ENCODE measurements around the gene YTHDF1. TPM values are rescaled to one million over a fixed set of nuclear protein-coding genes. Genes with fewer than 3 reads are reported as not detected.

Gene YTHDF1
- 10 to 100 TPM; 20.3 to 37.9 (median 22.9) TPM for polyA plus RNA-seq
- long read RNA-seq, donor 1, transcript YTHDF1-202 (5 exons, 3,301 nt) = major isoform, 10 of 46 reads
- long read RNA-seq, donor 1, partial matches to known transcripts = 35 of 46 reads
- long read RNA-seq, donor 1, other reads (novel, unspliced or antisense) = 0 of 46 reads
- long read RNA-seq, donor 2, partial matches to known transcripts = 7 of 8 reads
- long read RNA-seq, donor 2, other reads (novel, unspliced or antisense) = 0 of 8 reads
- long read RNA-seq, donor 3, partial matches to known transcripts = 5 of 5 reads
- long read RNA-seq, donor 3, other reads (novel, unspliced or antisense) = 0 of 5 reads
- long read RNA-seq, donor 4 = 0 reads
- long read RNA-seq, donor 5 = 0 reads
- long read RNA-seq, donor 6, partial matches to known transcripts = 5 of 9 reads
- long read RNA-seq, donor 6, other reads (novel, unspliced or antisense) = 0 of 9 reads
- long read RNA-seq, donor 7, partial matches to known transcripts = 8 of 11 reads
- long read RNA-seq, donor 7, other reads (novel, unspliced or antisense) = 0 of 11 reads
- long read RNA-seq, donor 8 = 0 reads
- long read RNA-seq, donor 9, partial matches to known transcripts = 0 of 1 reads
- long read RNA-seq, donor 9, other reads (novel, unspliced or antisense) = 0 of 1 reads
- long read RNA-seq, donor 10, partial matches to known transcripts = 9 of 14 reads
- long read RNA-seq, donor 10, other reads (novel, unspliced or antisense) = 0 of 14 reads

DNA sequence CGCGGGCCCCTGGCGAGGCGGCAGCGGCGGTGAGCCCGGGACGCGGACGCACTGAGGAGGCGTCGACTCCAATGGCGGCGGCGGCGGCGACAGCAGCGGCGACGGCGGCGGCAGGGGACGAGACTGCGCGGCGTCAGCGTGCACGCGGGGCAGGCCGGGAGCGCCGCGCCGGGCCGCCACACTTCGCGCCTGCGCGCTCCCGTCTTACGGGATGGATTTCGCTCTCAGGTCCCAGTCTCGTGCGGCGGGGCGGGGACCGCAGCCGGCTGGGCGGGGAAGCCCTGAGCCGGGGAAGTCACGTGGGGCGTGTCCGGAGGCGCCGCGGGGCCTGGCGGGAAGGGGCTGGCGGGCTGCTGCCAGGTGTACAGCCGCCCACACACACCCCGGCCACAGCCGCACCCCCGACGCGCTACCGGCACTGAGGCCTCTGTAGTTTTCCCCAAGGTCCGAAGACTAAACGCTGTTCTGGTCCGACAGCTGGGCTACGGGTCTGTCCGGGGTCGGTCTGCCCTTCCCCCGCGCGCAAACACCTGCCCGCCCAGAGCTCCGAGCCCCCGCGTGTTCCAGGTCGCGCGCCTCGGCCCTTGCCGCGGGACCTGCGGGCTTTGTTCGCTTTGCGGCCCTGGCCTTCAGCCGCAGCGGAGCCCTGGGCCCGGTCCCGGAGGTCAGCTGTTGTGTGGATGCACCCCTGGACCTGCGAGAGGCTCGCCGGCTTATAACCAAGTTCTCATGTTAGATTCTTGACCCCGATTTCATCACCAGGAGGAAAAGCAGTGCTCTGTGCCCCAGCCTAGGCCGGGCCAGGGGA, at the start of gene YTHDF1:
Gene YTHDF1, minus strand, starts transcription at position 91 of the 808 bp plus-strand sequence. CDS start 239 bp downstream, outside the sequence.
- 1 to 2% (median 1%) methylated on average over 67 to 96 of the region's 96 CpGs for WGBS, 3 donors
- DNase-seq = peak; percentile 97 to 98
- Histone ChIP-seq H3K4me1 (ENCODE audit: control insufficient read depth in 3 of 3, insufficient read depth in 2 of 3, low read depth in 1 of 3, low read length in 2 of 3) (peaks cover 4 to 17% (median 6%) of the 10 kb centered on the region in 3 donors), H3K36me3 (ENCODE audit: control insufficient read depth in 3 of 3, insufficient read depth in 2 of 3, low read depth in 1 of 3, low read length in 3 of 3) (peaks cover 2 to 20% (median 3%) of the 10 kb centered on the region in 3 donors), H3K4me3 (ENCODE audit: low read depth in 1 of 3, low read length in 3 of 3) (peak within 1 kb of the TSS; percentile 81 to 98 (median 83)), H3K27ac (ENCODE audit: low read depth in 1 of 3, low read length in 2 of 3) (peak within 1 kb of the TSS; percentile 77 to 81 (median 80)), H3K27me3 (ENCODE audit: control insufficient read depth in 3 of 3, insufficient read depth in 3 of 3, low read length in 3 of 3) (no peaks in the 10 kb centered on the region), H3K9me3 (ENCODE audit: control insufficient read depth in 2 of 2, insufficient read depth in 1 of 2, low read depth in 1 of 2, low read length in 1 of 2) (no peaks in the 10 kb centered on the region)
- no peak for FAIRE-seq

DNA sequence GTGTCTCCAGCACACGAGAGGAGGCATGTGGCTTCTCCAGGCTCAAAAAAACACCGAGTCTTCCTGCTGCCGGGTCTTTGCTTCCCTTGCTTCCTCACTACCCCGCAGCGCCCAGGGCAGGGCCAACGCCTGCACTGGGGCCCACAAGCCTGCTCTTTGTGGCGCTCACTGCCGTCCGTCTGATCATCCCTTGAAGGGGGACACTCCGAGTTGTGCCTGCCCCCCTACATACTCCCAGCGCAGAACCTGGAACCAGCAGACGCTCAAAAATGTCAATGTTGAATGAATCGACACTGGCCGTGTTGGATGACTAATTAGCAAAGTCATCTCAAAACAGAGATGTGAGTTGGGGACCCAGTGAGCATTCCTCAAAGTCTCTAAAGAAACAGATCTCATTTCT, 48.6 kb upstream of the YTHDF1 start:
- H3K4me1 ChIP-seq (ENCODE audit: control insufficient read depth in 3 of 3, insufficient read depth in 2 of 3, low read depth in 1 of 3, low read length in 2 of 3) = peaks cover 0 to 15% (median 0%) of the 10 kb centered on the region in 3 donors
- H3K27ac ChIP-seq (ENCODE audit: low read depth in 1 of 3, low read length in 2 of 3) = no peak overlapping the region
- 51 to 65% (median 61%) methylated on average over 14 of the region's 14 CpGs for WGBS, 3 donors
- no peaks in the 10 kb centered on the region for H3K36me3 ChIP-seq (ENCODE audit: control insufficient read depth in 3 of 3, insufficient read depth in 2 of 3, low read depth in 1 of 3, low read length in 3 of 3)
- DNase-seq (no peak), FAIRE-seq (no peak)
- H3K9me3 ChIP-seq (ENCODE audit: control insufficient read depth in 2 of 2, insufficient read depth in 1 of 2, low read depth in 1 of 2, low read length in 1 of 2) = no peaks in the 10 kb centered on the region
- peaks cover 0 to 6% (median 0%) of the 10 kb centered on the region in 3 donors for H3K27me3 ChIP-seq (ENCODE audit: control insufficient read depth in 3 of 3, insufficient read depth in 3 of 3, low read length in 3 of 3)
- H3K4me3 ChIP-seq (ENCODE audit: low read depth in 1 of 3, low read length in 3 of 3) = no peak overlapping the region

DNA sequence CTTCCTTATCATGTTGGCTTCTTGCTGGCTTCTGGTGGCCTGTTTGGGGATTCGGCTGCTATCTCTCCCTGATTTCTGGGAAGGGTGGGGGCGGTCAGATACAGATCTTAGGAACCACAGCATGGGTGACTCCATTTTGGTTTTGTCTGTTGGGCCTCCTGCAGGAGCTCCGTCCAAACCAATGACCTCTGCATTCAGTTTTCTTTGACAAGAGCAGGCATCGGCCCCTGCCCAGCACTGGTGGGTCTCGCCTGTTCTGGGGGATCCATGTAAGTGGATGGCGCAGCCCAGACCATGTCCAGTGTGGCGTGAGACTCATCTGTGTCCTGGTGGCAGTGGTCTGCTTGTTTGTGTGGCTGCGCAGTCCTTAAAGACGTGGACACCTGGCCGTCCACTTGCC, 48.1 kb upstream of the YTHDF1 start:
- Histone ChIP-seq H3K36me3 (ENCODE audit: control insufficient read depth in 3 of 3, insufficient read depth in 2 of 3, low read depth in 1 of 3, low read length in 3 of 3) (no peaks in the 10 kb centered on the region), H3K4me1 (ENCODE audit: control insufficient read depth in 3 of 3, insufficient read depth in 2 of 3, low read depth in 1 of 3, low read length in 2 of 3) (peaks cover 0 to 15% (median 0%) of the 10 kb centered on the region in 3 donors), H3K27me3 (ENCODE audit: control insufficient read depth in 3 of 3, insufficient read depth in 3 of 3, low read length in 3 of 3) (peaks cover 0 to 6% (median 0%) of the 10 kb centered on the region in 3 donors), H3K9me3 (ENCODE audit: control insufficient read depth in 2 of 2, insufficient read depth in 1 of 2, low read depth in 1 of 2, low read length in 1 of 2) (no peaks in the 10 kb centered on the region), H3K4me3 (ENCODE audit: low read depth in 1 of 3, low read length in 3 of 3) (no peak overlapping the region), H3K27ac (ENCODE audit: low read depth in 1 of 3, low read length in 2 of 3) (no peak overlapping the region)
- WGBS, 3 donors = 88 to 92% (median 89%) methylated on average over 10 of the region's 10 CpGs
- FAIRE-seq (no peak), DNase-seq (no peak)

DNA sequence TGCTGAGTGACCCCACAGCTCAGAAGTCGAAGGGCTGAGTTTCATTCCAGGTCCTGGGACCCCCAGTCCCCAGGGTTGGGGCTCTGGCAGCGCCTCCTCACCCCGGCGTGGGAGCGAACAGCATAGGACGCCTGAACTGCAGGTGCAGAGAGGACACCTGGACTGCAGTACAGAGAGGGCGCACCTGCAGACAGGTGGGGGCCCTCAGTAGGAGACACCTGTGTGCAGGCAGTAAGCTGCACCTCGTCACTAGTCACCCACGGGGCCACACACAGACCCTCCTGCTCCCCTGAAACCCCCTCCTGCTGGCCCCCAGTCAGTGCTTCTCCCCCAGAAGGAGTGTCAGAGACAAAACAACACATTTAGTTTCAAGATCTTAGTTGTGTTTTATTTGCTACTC, 46.9 kb upstream of the YTHDF1 start:
- Histone ChIP-seq H3K4me1 (ENCODE audit: control insufficient read depth in 3 of 3, insufficient read depth in 2 of 3, low read depth in 1 of 3, low read length in 2 of 3) (peaks cover 0 to 16% (median 0%) of the 10 kb centered on the region in 3 donors), H3K9me3 (ENCODE audit: control insufficient read depth in 2 of 2, insufficient read depth in 1 of 2, low read depth in 1 of 2, low read length in 1 of 2) (no peaks in the 10 kb centered on the region), H3K36me3 (ENCODE audit: control insufficient read depth in 3 of 3, insufficient read depth in 2 of 3, low read depth in 1 of 3, low read length in 3 of 3) (no peaks in the 10 kb centered on the region), H3K4me3 (ENCODE audit: low read depth in 1 of 3, low read length in 3 of 3) (no peak overlapping the region), H3K27me3 (ENCODE audit: control insufficient read depth in 3 of 3, insufficient read depth in 3 of 3, low read length in 3 of 3) (peaks cover 0 to 6% (median 0%) of the 10 kb centered on the region in 3 donors), H3K27ac (ENCODE audit: low read depth in 1 of 3, low read length in 2 of 3) (no peak overlapping the region)
- FAIRE-seq = no peak
- 13 to 69% (median 39%) methylated on average over 9 of the region's 9 CpGs for WGBS, 3 donors
- DNase-seq = peak in 1 of 2 donors; percentile 49

DNA sequence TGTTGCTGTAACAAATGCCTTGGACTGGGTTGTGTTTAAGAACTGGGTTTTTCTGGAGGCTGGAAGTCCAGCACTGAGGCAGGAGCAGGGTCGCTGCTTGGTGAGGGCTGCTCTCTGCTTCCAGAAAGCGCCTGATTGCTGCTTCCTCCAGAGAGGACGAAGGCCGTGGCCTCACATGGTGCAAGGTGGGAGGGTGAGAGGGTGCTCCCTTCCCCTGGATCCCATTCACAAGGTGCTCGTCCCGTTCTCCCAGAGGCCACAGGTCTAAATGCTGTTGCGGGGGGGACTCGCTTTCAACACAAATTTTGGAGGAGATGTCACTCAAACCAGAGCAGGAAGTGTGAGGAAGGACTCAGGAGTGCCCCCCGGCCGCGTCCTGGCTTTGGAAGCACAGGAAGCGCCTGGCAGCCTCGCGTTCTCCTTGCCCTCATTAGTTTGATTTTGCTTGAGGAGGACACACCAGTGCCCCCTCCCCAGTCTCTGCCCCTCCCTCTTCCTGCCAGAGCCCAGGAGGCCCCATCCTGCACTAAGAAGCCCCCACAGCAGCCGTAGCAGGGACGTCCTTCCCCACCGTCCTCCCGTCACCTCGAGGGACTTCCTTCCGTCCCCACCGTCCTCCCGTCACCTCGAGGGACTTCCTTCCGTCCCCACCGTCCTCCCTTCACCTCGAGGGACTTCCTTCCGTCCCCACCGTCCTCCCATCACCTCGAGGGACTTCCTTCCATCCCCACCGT, 46.0 kb upstream of the YTHDF1 start:
- no peak for DNase-seq
- H3K27ac ChIP-seq (ENCODE audit: low read depth in 1 of 3, low read length in 2 of 3) = peak overlapping the region in 1 of 3 donors; percentile 53
- no peak for FAIRE-seq

DNA sequence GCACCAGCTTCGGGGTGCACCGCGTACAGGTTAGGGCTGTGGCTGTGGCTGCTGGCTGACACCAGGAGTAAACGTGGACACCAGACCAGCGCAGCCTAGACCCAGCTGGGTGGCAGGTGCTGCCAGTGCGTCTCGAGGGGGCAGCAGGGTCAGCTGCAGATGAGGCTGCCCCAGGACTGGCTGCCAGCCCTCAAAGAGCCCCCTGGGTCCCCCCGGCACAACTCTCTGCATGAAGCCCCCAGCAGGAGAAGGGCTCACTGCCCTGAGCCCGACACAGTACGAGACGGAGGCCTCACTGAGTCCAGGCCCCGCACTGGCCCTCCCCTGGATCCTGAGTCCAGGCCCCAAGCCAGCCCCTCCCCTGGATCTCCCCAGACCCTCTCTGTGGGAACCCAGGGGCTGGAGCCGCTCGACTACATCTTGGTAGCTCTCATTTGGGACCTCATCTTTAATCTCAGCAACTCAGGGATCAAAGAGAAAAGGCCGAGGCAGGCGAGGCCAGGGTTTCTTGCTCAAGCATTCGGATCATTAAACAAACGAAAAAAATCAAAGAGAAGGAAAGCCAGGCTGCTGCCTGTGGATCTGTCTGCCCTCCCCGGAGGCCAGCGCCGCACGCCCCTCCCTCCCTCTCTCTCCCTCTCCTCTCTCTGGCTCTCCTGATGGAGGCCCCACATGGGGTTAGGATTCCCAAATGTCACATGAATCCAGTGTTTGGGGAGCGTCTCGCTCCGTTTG, 45.3 kb upstream of the YTHDF1 start:
- Histone ChIP-seq H3K36me3 (ENCODE audit: control insufficient read depth in 3 of 3, insufficient read depth in 2 of 3, low read depth in 1 of 3, low read length in 3 of 3) (no peaks in the 10 kb centered on the region), H3K4me3 (ENCODE audit: low read depth in 1 of 3, low read length in 3 of 3) (no peak overlapping the region), H3K27me3 (ENCODE audit: control insufficient read depth in 3 of 3, insufficient read depth in 3 of 3, low read length in 3 of 3) (peaks cover 0 to 6% (median 4%) of the 10 kb centered on the region in 3 donors), H3K4me1 (ENCODE audit: control insufficient read depth in 3 of 3, insufficient read depth in 2 of 3, low read depth in 1 of 3, low read length in 2 of 3) (peaks cover 0 to 16% (median 0%) of the 10 kb centered on the region in 3 donors), H3K9me3 (ENCODE audit: control insufficient read depth in 2 of 2, insufficient read depth in 1 of 2, low read depth in 1 of 2, low read length in 1 of 2) (no peaks in the 10 kb centered on the region), H3K27ac (ENCODE audit: low read depth in 1 of 3, low read length in 2 of 3) (peak overlapping the region in 1 of 3 donors; percentile 53)
- DNase-seq (no peak), FAIRE-seq (no peak)
- WGBS, 3 donors = 50 to 58% (median 52%) methylated on average over 25 of the region's 25 CpGs

More for the DNA sequence above, 46.0 kb upstream of the YTHDF1 start:
- Histone ChIP-seq H3K4me1 (ENCODE audit: control insufficient read depth in 3 of 3, insufficient read depth in 2 of 3, low read depth in 1 of 3, low read length in 2 of 3) (peaks cover 0 to 16% (median 0%) of the 10 kb centered on the region in 3 donors), H3K36me3 (ENCODE audit: control insufficient read depth in 3 of 3, insufficient read depth in 2 of 3, low read depth in 1 of 3, low read length in 3 of 3) (no peaks in the 10 kb centered on the region), H3K27me3 (ENCODE audit: control insufficient read depth in 3 of 3, insufficient read depth in 3 of 3, low read length in 3 of 3) (peaks cover 0 to 6% (median 0%) of the 10 kb centered on the region in 3 donors), H3K4me3 (ENCODE audit: low read depth in 1 of 3, low read length in 3 of 3) (no peak overlapping the region), H3K9me3 (ENCODE audit: control insufficient read depth in 2 of 2, insufficient read depth in 1 of 2, low read depth in 1 of 2, low read length in 1 of 2) (no peaks in the 10 kb centered on the region)
- WGBS, 3 donors = 42 to 67% (median 55%) methylated on average over 22 to 30 of the region's 30 CpGs

DNA sequence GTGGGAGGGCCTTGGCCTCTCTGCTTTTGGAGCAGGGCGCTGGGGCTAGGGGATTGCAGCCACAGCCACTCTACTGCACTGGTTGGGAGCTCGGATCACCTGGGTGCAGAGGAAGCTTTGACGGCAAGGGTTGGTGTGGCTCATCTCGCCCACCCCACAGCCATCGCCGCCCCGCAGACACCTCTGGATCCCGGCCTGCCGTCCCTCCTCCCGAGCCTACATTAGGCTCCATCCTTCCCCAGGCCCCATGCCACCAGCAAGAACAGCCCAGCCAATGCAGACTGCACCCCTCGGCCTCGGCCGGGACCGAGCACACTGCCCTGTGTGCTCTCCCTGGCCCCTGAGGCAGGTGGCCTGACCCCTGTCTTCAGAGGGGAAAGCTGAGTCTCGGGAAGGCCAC, 44.6 kb upstream of the YTHDF1 start:
- H3K27ac ChIP-seq (ENCODE audit: low read depth in 1 of 3, low read length in 2 of 3) = no peak overlapping the region
- peaks cover 0 to 16% (median 0%) of the 10 kb centered on the region in 3 donors for H3K4me1 ChIP-seq (ENCODE audit: control insufficient read depth in 3 of 3, insufficient read depth in 2 of 3, low read depth in 1 of 3, low read length in 2 of 3)
- no peaks in the 10 kb centered on the region for H3K9me3 ChIP-seq (ENCODE audit: control insufficient read depth in 2 of 2, insufficient read depth in 1 of 2, low read depth in 1 of 2, low read length in 1 of 2)
- WGBS, 3 donors = 85 to 90% (median 89%) methylated on average over 15 of the region's 15 CpGs
- no peak overlapping the region for H3K4me3 ChIP-seq (ENCODE audit: low read depth in 1 of 3, low read length in 3 of 3)
- FAIRE-seq = no peak
- no peak for DNase-seq
- no peaks in the 10 kb centered on the region for H3K36me3 ChIP-seq (ENCODE audit: control insufficient read depth in 3 of 3, insufficient read depth in 2 of 3, low read depth in 1 of 3, low read length in 3 of 3)
- peaks cover 0 to 11% (median 8%) of the 10 kb centered on the region in 3 donors for H3K27me3 ChIP-seq (ENCODE audit: control insufficient read depth in 3 of 3, insufficient read depth in 3 of 3, low read length in 3 of 3)

All from small intestine (tissue), 16 donors.